Osteocyte (in vitro differentiated cells): Measurements from ENCODE around the gene CPLX1. TPM values are rescaled to one million over a fixed set of nuclear protein-coding genes. Genes with fewer than 3 reads are reported as not detected.

Experiments
- DNase-seq: peaks from one replicate; pipeline ENCODE4 v3.0.0; 2021; ENCODE audit warnings: mixed read lengths; ENCODE audit not compliant: unreplicated experiment; ENCODE audit errors: extremely low spot score
- H3K27ac Mint-ChIP-seq: one replicate; pipeline ENCODE4 v1.8.0; 2021; ENCODE audit warnings: mild to moderate bottlenecking, mixed read lengths; ENCODE audit not compliant: unreplicated experiment
- H3K27me3 Mint-ChIP-seq: one replicate; pipeline ENCODE4 v1.8.0; 2021; ENCODE audit warnings: mixed read lengths; ENCODE audit not compliant: unreplicated experiment
- H3K36me3 Mint-ChIP-seq: one replicate; pipeline ENCODE4 v1.8.0; 2021; ENCODE audit warnings: mixed read lengths; ENCODE audit not compliant: unreplicated experiment
- H3K4me1 Mint-ChIP-seq: one replicate; pipeline ENCODE4 v1.8.0; 2021; ENCODE audit warnings: mixed read lengths; ENCODE audit not compliant: unreplicated experiment
- H3K4me3 Mint-ChIP-seq: one replicate; pipeline ENCODE4 v1.8.0; 2021; ENCODE audit warnings: mild to moderate bottlenecking, moderate library complexity, mixed read lengths; ENCODE audit not compliant: unreplicated experiment
- H3K9me3 Mint-ChIP-seq: one replicate; pipeline ENCODE4 v1.8.0; 2021; ENCODE audit warnings: mixed read lengths; ENCODE audit not compliant: unreplicated experiment
- total RNA-seq: library from RNA; stranded (reverse); gene quantifications from 2 replicates; pipeline ENCODE4 v1.2.1, GENCODE V29; 2021
- TF ChIP-seq, protein P1 (sequence below): fragments of 200-600 bp; sonication (generic); IDR thresholded peaks from 2 replicates; pipeline ENCODE4 v1.5.0; 2021; ENCODE audit warnings: antibody characterized with exemption, mild to moderate bottlenecking, moderate library complexity

CPLX1 gene
- total RNA-seq, 1 donor from 2014 or later = not detected

DNA sequence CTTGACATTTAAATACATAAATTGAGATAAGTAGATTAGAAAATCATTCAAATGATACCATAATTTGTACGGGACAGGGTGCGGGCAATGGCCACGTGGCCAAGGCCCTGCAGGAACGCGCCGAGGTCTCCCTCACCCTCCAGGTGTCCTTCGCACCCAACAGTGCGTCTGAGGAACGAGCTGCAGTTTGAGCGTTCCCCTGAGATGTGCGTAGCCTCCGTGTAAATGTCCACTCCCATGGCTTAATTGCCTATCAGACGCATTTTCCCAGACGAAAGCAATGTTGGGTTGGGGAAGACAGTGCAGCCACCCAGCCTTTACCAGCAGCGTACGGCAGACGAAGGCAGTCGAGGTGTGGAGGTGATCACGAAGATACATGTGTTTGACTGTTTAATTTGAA, 56.4 kb downstream of the CPLX1 start:
- H3K27me3 Mint-ChIP-seq = no peaks in the 10 kb centered on the region
- peaks cover 39% of the 10 kb centered on the region for H3K36me3 Mint-ChIP-seq
- H3K9me3 Mint-ChIP-seq = no peaks in the 10 kb centered on the region
- H3K4me3 Mint-ChIP-seq = no peak overlapping the region
- no peak overlapping the region for H3K27ac Mint-ChIP-seq
- H3K4me1 Mint-ChIP-seq = peaks cover 27% of the 10 kb centered on the region
- TF ChIP-seq, protein P1, sequence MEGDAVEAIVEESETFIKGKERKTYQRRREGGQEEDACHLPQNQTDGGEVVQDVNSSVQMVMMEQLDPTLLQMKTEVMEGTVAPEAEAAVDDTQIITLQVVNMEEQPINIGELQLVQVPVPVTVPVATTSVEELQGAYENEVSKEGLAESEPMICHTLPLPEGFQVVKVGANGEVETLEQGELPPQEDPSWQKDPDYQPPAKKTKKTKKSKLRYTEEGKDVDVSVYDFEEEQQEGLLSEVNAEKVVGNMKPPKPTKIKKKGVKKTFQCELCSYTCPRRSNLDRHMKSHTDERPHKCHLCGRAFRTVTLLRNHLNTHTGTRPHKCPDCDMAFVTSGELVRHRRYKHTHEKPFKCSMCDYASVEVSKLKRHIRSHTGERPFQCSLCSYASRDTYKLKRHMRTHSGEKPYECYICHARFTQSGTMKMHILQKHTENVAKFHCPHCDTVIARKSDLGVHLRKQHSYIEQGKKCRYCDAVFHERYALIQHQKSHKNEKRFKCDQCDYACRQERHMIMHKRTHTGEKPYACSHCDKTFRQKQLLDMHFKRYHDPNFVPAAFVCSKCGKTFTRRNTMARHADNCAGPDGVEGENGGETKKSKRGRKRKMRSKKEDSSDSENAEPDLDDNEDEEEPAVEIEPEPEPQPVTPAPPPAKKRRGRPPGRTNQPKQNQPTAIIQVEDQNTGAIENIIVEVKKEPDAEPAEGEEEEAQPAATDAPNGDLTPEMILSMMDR = no peak
- no peak for DNase-seq

DNA sequence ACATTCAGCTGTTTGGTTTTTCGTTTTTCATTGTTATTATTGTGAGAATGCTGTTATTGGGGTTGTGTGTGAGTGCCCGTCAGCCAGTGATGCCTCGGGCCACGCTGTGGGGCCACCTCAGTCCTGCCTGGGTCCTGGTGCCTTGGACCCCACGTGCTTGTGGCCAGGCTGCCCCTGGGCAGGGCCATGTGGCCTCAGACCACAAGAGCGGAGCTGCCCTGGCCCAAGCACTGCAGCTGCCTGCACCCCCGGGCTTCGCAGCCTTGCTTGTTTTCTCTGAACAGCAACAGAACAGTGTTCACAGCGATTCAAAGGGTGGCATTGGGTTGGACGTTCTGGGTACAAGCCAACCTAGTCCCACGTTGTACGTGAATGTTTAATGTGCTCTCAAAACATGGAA, 56.9 kb downstream of the CPLX1 start:
- DNase-seq = no peak
- no peaks in the 10 kb centered on the region for H3K27me3 Mint-ChIP-seq
- H3K4me1 Mint-ChIP-seq = peaks cover 24% of the 10 kb centered on the region
- no peak overlapping the region for H3K4me3 Mint-ChIP-seq
- peaks cover 35% of the 10 kb centered on the region for H3K36me3 Mint-ChIP-seq
- no peaks in the 10 kb centered on the region for H3K9me3 Mint-ChIP-seq
- no peak overlapping the region for H3K27ac Mint-ChIP-seq
- TF ChIP-seq, protein P1 = no peak

DNA sequence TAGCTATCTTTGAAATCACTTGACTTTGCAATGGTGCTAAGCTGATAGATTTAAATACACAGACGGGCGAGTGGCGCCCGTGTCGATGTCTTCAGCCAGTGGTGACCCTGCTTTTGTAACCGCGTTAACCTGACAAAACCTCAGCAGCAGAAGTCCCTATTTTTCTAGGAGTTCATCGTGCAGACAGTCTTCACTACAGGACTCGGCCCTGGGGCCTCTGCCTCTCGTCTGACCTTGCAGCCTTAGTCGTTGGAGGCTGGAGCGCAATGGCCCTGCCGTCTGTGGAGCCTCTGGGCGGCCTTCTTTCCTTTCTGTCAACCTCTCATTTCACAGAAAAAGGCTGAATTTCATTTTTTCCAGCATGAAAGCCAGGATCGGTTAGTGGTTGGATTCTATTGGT, 57.9 kb downstream of the CPLX1 start:
- peaks cover 19% of the 10 kb centered on the region for H3K4me1 Mint-ChIP-seq
- H3K27me3 Mint-ChIP-seq = no peaks in the 10 kb centered on the region
- TF ChIP-seq, protein P1 = no peak
- no peak overlapping the region for H3K4me3 Mint-ChIP-seq
- no peak for DNase-seq
- H3K36me3 Mint-ChIP-seq = peaks cover 41% of the 10 kb centered on the region
- no peak overlapping the region for H3K27ac Mint-ChIP-seq
- no peaks in the 10 kb centered on the region for H3K9me3 Mint-ChIP-seq

DNA sequence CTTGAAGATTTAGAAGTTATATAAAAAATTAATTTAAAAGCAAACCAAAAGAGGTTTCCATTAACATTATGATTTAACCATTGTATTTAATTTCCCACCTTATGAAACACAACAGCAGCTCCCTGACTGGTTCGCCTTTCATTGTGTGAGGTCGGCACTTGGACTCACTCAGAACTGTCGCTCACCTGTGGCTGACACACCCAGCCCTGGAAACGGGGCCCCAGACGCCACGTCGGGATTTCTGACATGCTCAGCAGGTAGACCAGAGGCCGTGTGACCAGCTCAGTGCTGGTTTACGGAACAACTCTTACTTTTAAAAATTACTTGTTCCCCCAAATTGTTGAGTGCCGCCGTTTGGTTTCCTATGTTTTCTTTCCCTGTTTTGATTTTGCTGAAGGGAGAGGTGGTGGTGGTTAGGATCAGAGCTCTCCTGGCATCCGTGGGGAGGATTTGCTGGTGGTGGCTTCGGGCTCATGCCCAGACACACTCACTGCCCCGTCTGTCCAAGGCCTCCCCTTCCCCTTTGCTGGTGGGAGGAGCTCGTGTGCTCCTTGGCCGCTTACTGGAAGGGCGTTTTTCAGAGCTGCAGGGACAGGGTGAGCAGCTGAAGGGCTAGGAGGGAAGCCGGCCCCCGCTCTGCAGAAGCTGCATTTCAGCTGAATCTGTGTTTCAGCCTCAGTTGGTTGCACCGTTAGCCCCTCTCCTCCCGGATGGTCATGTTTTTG, 59.2 kb downstream of the CPLX1 start:
- Mint-ChIP-seq H3K4me3 (no peak overlapping the region), H3K9me3 (no peaks in the 10 kb centered on the region), H3K27me3 (no peaks in the 10 kb centered on the region), H3K27ac (peak overlapping the region; percentile 67), H3K36me3 (peaks cover 47% of the 10 kb centered on the region), H3K4me1 (peaks cover 12% of the 10 kb centered on the region)
- no peak for DNase-seq
- TF ChIP-seq, protein P1 = no peak

DNA sequence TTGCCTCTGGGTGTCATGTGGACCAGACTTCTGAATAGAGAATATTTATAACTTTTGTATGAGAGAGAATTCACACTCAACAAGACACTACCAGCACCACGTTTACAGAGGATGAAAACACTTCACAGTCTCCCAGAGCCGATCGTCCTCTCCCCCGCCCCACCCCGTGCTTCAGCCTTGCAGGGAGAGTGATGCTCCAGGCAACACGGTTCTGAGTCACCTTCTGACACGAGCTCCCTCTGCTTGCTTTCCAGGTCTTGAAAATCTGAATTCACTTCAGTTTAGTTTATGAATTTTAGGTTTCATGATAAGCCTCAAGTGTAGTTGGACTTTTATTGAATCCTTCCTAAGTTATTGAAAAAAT, 59.8 kb downstream of the CPLX1 start:
- H3K27ac Mint-ChIP-seq = peak overlapping the region; percentile 67
- H3K4me3 Mint-ChIP-seq = no peak overlapping the region
- H3K9me3 Mint-ChIP-seq = no peaks in the 10 kb centered on the region
- DNase-seq = no peak
- H3K27me3 Mint-ChIP-seq = no peaks in the 10 kb centered on the region
- peaks cover 12% of the 10 kb centered on the region for H3K4me1 Mint-ChIP-seq
- TF ChIP-seq, protein P1 = no peak
- peaks cover 51% of the 10 kb centered on the region for H3K36me3 Mint-ChIP-seq
